OCI-LY1 (cell line): ENCODE measurements around the gene SERPINI2.

Experiments used
- H2AFZ ChIP-seq: fragments of 200-600 bp; sonication (generic), shearing (Covaris generic); 2 replicates; pipeline ENCODE4 v1.6.0; 2014; ENCODE audit warnings: antibody characterized with exemption, mild to moderate bottlenecking, low read length
- H3F3A ChIP-seq: fragments of 200-600 bp; sonication (generic), shearing (Covaris generic); 2 replicates; pipeline ENCODE4 v1.6.0; 2014; ENCODE audit warnings: mild to moderate bottlenecking, antibody characterized with exemption, low read length, moderate library complexity; ENCODE audit not compliant: insufficient read depth
- H3K27ac ChIP-seq: fragments of 200-600 bp; sonication (generic); 2 replicates; pipeline ENCODE4 v1.5.1; 2014; ENCODE audit warnings: low read length, mixed run types, mild to moderate bottlenecking, low read depth; ENCODE audit not compliant: poor library complexity, severe bottlenecking
- H3K27me3 ChIP-seq: fragments of 200-600 bp; sonication (generic); 2 replicates; pipeline ENCODE4 v1.6.0; 2014; ENCODE audit warnings: antibody characterized with exemption, mild to moderate bottlenecking, low read length, moderate library complexity; ENCODE audit not compliant: insufficient read depth
- H3K36me3 ChIP-seq: fragments of 200-600 bp; sonication (generic); 2 replicates; pipeline ENCODE4 v1.6.1; 2014; ENCODE audit warnings: mild to moderate bottlenecking, antibody characterized with exemption, low read length, moderate library complexity, mixed read lengths; ENCODE audit not compliant: insufficient read depth
- H3K4me1 ChIP-seq: fragments of 200-600 bp; sonication (generic); 2 replicates; pipeline ENCODE4 v1.5.1; 2014; ENCODE audit warnings: mild to moderate bottlenecking, low read length, moderate library complexity; ENCODE audit not compliant: insufficient read depth, severe bottlenecking
- H3K4me2 ChIP-seq: fragments of 200-600 bp; sonication (generic), shearing (Covaris generic); 2 replicates; pipeline ENCODE4 v1.6.1; 2014; ENCODE audit warnings: low read length
- H3K4me3 ChIP-seq: fragments of 200-600 bp; sonication (generic); 2 replicates; pipeline ENCODE4 v1.5.1; 2014; ENCODE audit warnings: low read length, low read depth, mild to moderate bottlenecking, mixed read lengths; ENCODE audit not compliant: poor library complexity, severe bottlenecking
- H3K79me2 ChIP-seq: fragments of 200-600 bp; shearing (Covaris generic); 2 replicates; pipeline ENCODE4 v1.6.1; 2016; ENCODE audit warnings: mixed run types, low read length, mixed read lengths; ENCODE audit not compliant: insufficient read depth
- H3K9ac ChIP-seq: fragments of 200-600 bp; sonication (generic), shearing (Covaris generic); 2 replicates; pipeline ENCODE4 v1.6.1; 2014; ENCODE audit warnings: mild to moderate bottlenecking, low read length, mixed read lengths
- H3K9me2 ChIP-seq: fragments of 200-600 bp; sonication (generic), shearing (Covaris generic); 2 replicates; pipeline ENCODE4 v1.6.1; 2014; ENCODE audit warnings: low read depth, mild to moderate bottlenecking, low read length, mixed read lengths
- H3K9me3 ChIP-seq: fragments of 200-600 bp; shearing (Covaris generic); 2 replicates; pipeline ENCODE4 v1.6.1; 2014; ENCODE audit warnings: low read length, mixed read lengths
- H4K20me1 ChIP-seq: fragments of 200-600 bp; sonication (generic), shearing (Covaris generic); 2 replicates; pipeline ENCODE4 v1.6.0; 2016; ENCODE audit warnings: mild to moderate bottlenecking, low read length; ENCODE audit not compliant: insufficient read depth
- CTCF ChIP-seq: fragments of 200-600 bp; sonication (generic), shearing (Covaris generic); IDR thresholded peaks from 2 replicates; pipeline ENCODE4 v1.5.1; 2017; ENCODE audit warnings: mild to moderate bottlenecking, antibody characterized with exemption, low read length, moderate library complexity, mixed read lengths
- EZH2 ChIP-seq: fragments of 200-600 bp; sonication (generic), shearing (Covaris generic); IDR thresholded peaks from 2 replicates; pipeline ENCODE4 v1.8.0; 2017; ENCODE audit warnings: borderline replicate concordance, mixed run types, mild to moderate bottlenecking, antibody characterized with exemption, low read length, moderate library complexity, mixed read lengths

SERPINI2 gene

GRCh38 chr3:167469381-167469780, 4.5 kb downstream of the SERPINI2 start:
- Histone ChIP-seq H3K4me1 (no peaks in the 10 kb centered on the region), H3K9ac (no peak overlapping the region), H3K9me3 (no peaks in the 10 kb centered on the region), H3K4me3 (no peak overlapping the region), H2AFZ (no peak overlapping the region), H3K36me3 (no peaks in the 10 kb centered on the region), H4K20me1 (no peaks in the 10 kb centered on the region), H3K27me3 (no peaks in the 10 kb centered on the region), H3K79me2 (no peaks in the 10 kb centered on the region), H3K9me2 (no peaks in the 10 kb centered on the region; the same call in 1 of the 2 replicates), H3F3A (no peaks in the 10 kb centered on the region), H3K4me2 (no peak overlapping the region), H3K27ac (no peak overlapping the region)
- TF ChIP-seq EZH2 (no peak), CTCF (no peak)

- no peak overlapping the region for H2AFZ ChIP-seq
- no peaks in the 10 kb centered on the region for H3K9me3 ChIP-seq
- no peaks in the 10 kb centered on the region for H4K20me1 ChIP-seq
- H3K27me3 ChIP-seq: no peaks in the 10 kb centered on the region
- no peak overlapping the region for H3K4me2 ChIP-seq
- no peak for TF ChIP-seq EZH2
- no peak for TF ChIP-seq CTCF
- no peak overlapping the region for H3K4me3 ChIP-seq
- no peak overlapping the region for H3K27ac ChIP-seq
- H3K9me2 ChIP-seq: no peaks in the 10 kb centered on the region
- no peaks in the 10 kb centered on the region for H3F3A ChIP-seq
- no peaks in the 10 kb centered on the region for H3K4me1 ChIP-seq
- H3K79me2 ChIP-seq: no peaks in the 10 kb centered on the region
- H3K36me3 ChIP-seq: no peaks in the 10 kb centered on the region
- no peak overlapping the region for H3K9ac ChIP-seq
These were observed 5.8 kb downstream of the SERPINI2 start for GRCh38 chr3:167467848-167468611.

GRCh38 chr3:167466966-167467365, 6.9 kb downstream of the SERPINI2 start:
- Histone ChIP-seq H3K4me3 (no peak overlapping the region), H3K27me3 (no peaks in the 10 kb centered on the region), H3K9me2 (no peaks in the 10 kb centered on the region), H4K20me1 (no peaks in the 10 kb centered on the region), H2AFZ (no peak overlapping the region), H3K27ac (no peak overlapping the region), H3K9ac (no peak overlapping the region), H3F3A (no peaks in the 10 kb centered on the region), H3K36me3 (no peaks in the 10 kb centered on the region), H3K4me1 (no peaks in the 10 kb centered on the region), H3K9me3 (no peaks in the 10 kb centered on the region), H3K4me2 (no peak overlapping the region), H3K79me2 (no peaks in the 10 kb centered on the region)
- TF ChIP-seq EZH2: no peak
- TF ChIP-seq CTCF: no peak
